PC-9 (cell line): ENCODE measurements around the gene VPS8. TPM values are rescaled to one million over a fixed set of nuclear protein-coding genes. Genes with fewer than 3 reads are reported as not detected.
"Not testable (repeated sequence)": the region's sequence is repeated elsewhere in the genome, so short reads cannot be mapped to it uniquely, and the experiment has no call there.

ENCODE experiments used
- BruUV-seq: library from RNA; stranded (reverse); fragments of 400-500 nt; replicated peaks from 2 replicates; lab custom pipeline; 2021; lab: Mats Ljungman, UMichigan
- CTCF ChIA-PET: fragments of 300-600 bp; sonication (Branson Sonifier 250); formaldehyde crosslinking; loops from one replicate; lab custom pipeline; 2022; ENCODE audit warnings: antibody characterized with exemption; lab: Charles Lee
- POLR2A ChIA-PET: fragments of 300-600 bp; sonication (Branson Sonifier 250); formaldehyde crosslinking; loops from one replicate; lab custom pipeline; 2022; ENCODE audit warnings: antibody characterized with exemption; ENCODE audit not compliant: unreplicated experiment; lab: Charles Lee
- DNase-seq, 2 experiments: peaks; one replicate each; pipeline versions ENCODE4 v3.0.0 to v3.0.0-alpha.2; 2015 to 2022; ENCODE audit warnings: mixed read lengths in 1 of 2
- H2AFZ ChIP-seq: fragments of 200-600 bp; sonication (generic); 2 replicates; pipeline ENCODE4 v1.8.1; 2017; ENCODE audit warnings: antibody characterized with exemption
- H3F3A ChIP-seq: fragments of 200-600 bp; sonication (generic); 2 replicates; pipeline ENCODE4 v1.8.1; 2017; ENCODE audit warnings: antibody characterized with exemption, mild to moderate bottlenecking, low read depth; ENCODE audit not compliant: insufficient read depth
- H3K27ac ChIP-seq: fragments of 200-600 bp; sonication (generic); 2 replicates; pipeline ENCODE4 v1.6.1; 2016; ENCODE audit warnings: mixed run types
- H3K27me3 ChIP-seq: fragments of 200-600 bp; sonication (generic); 2 replicates; pipeline ENCODE4 v1.6.1; 2016; ENCODE audit warnings: low read depth, mixed run types; ENCODE audit not compliant: insufficient read depth
- H3K36me3 ChIP-seq: fragments of 200-600 bp; sonication (generic); 2 replicates; pipeline ENCODE4 v1.6.1; 2016; ENCODE audit warnings: low read depth, mixed run types
- H3K4me1 ChIP-seq: fragments of 200-600 bp; sonication (generic); replicated peaks from 2 replicates; pipeline ENCODE4 v1.6.1; 2016; ENCODE audit warnings: mixed run types; ENCODE audit not compliant: insufficient read depth
- H3K4me2 ChIP-seq: fragments of 200-600 bp; sonication (generic); 2 replicates; pipeline ENCODE4 v1.6.1; 2017; ENCODE audit warnings: mixed run types
- H3K4me3 ChIP-seq: fragments of 200-600 bp; sonication (generic); 2 replicates; pipeline ENCODE4 v1.6.1; 2016; ENCODE audit warnings: mixed run types
- H3K79me2 ChIP-seq: fragments of 200-600 bp; sonication (generic); 2 replicates; pipeline ENCODE4 v1.6.1; 2017; ENCODE audit warnings: low read depth, mixed run types
- H3K9me2 ChIP-seq: fragments of 200-600 bp; sonication (generic); 2 replicates; pipeline ENCODE4 v1.8.1; 2017; ENCODE audit warnings: mild to moderate bottlenecking; ENCODE audit not compliant: insufficient read depth
- H3K9me3 ChIP-seq: fragments of 200-600 bp; sonication (generic); 2 replicates; pipeline ENCODE4 v1.8.1; 2016; ENCODE audit warnings: low read depth; ENCODE audit not compliant: insufficient read depth
- H4K20me1 ChIP-seq: fragments of 200-600 bp; sonication (generic); 2 replicates; pipeline ENCODE4 v1.8.1; 2017; ENCODE audit not compliant: insufficient read depth
- CTCF ChIP-seq: fragments of 200-600 bp; sonication (generic); conservative IDR thresholded peaks from 2 replicates; pipeline ENCODE4 v1.6.1; 2017; ENCODE audit warnings: mixed run types, antibody characterized with exemption, mild to moderate bottlenecking, moderate library complexity
- EZH2 ChIP-seq: fragments of 200-600 bp; sonication (generic); IDR thresholded peaks from 2 replicates; pipeline ENCODE4 v1.8.0; 2017; ENCODE audit warnings: antibody characterized with exemption, low read depth
- intact Hi-C: fragments of 100-400 bp; cut with micrococcal nuclease; formaldehyde crosslinking; loops from one replicate; pipeline ENCODE4 v1.10.0; 2022; ENCODE audit not compliant: unreplicated experiment
- total RNA-seq: library from RNA; stranded (reverse); gene quantifications from 2 replicates; pipeline ENCODE4 v1.2.3, GENCODE V29; 2021

The VPS8 gene
- total RNA-seq, 1 experiment from 2014 or later: 80.8 TPM

- intact Hi-C loops: no loop called here
- no peaks in the 10 kb centered on the region for H3K9me2 ChIP-seq
- H3K36me3 ChIP-seq: peaks cover 5% of the 10 kb centered on the region; the same call in 1 of the 2 replicates
- no peaks in the 10 kb centered on the region for H3K4me1 ChIP-seq
- no peak overlapping the region for H3K27ac ChIP-seq
- CTCF ChIA-PET: no interaction called here
- BruUV-seq: no TSS peak
- no peaks in the 10 kb centered on the region for H3K27me3 ChIP-seq
- H3K79me2 ChIP-seq: no peaks in the 10 kb centered on the region
- H3K4me2 ChIP-seq: no peak overlapping the region
- no peak overlapping the region for H2AFZ ChIP-seq
- 0 out of 2 replicates have a peak, but pooled peaks cover 3% of the 10 kb centered on the region for H4K20me1 ChIP-seq
- no peaks in the 10 kb centered on the region for H3F3A ChIP-seq
- DNase-seq: no peak
- H3K4me3 ChIP-seq: no peak overlapping the region
- TF ChIP-seq CTCF: no peak
- no peak for TF ChIP-seq EZH2
- POLR2A ChIA-PET: no interaction called here
- H3K9me3 ChIP-seq: peaks cover 4% of the 10 kb centered on the region; the same call in 1 of the 2 replicates
Measured at GRCh38 chr3:185009650-185010049, 197.7 kb downstream of the VPS8 start.

- H3K9me2 ChIP-seq, H3K27me3 ChIP-seq, H3K4me3 ChIP-seq, BruUV-seq, H4K20me1 ChIP-seq, DNase-seq, H3K4me1 ChIP-seq, H3K36me3 ChIP-seq, H2AFZ ChIP-seq, H3K27ac ChIP-seq, H3K9me3 ChIP-seq, intact Hi-C loops, H3K79me2 ChIP-seq, H3F3A ChIP-seq, CTCF ChIA-PET, H3K4me2 ChIP-seq, POLR2A ChIA-PET: not testable (repeated sequence)
Measured at GRCh38 chr3:185017584-185017983, 205.6 kb downstream of the VPS8 start.

GRCh38 chr3:185017996-185018395 lies 206.0 kb downstream of the VPS8 start:
- H3K4me1 ChIP-seq, H2AFZ ChIP-seq, intact Hi-C loops, H3K79me2 ChIP-seq, H3K27me3 ChIP-seq, POLR2A ChIA-PET, DNase-seq, BruUV-seq, H3K4me3 ChIP-seq, H3K27ac ChIP-seq, H3K9me3 ChIP-seq, H3K9me2 ChIP-seq, H3K36me3 ChIP-seq, H3K4me2 ChIP-seq, H4K20me1 ChIP-seq, CTCF ChIA-PET, H3F3A ChIP-seq: not testable (repeated sequence)

GRCh38 chr3:185021256-185021655 lies 209.3 kb downstream of the VPS8 start:
- Histone ChIP-seq H2AFZ (no peak overlapping the region), H4K20me1 (no peaks in the 10 kb centered on the region), H3K4me1 (no peaks in the 10 kb centered on the region), H3K9me3 (no peaks in the 10 kb centered on the region), H3K4me2 (no peak overlapping the region), H3K27ac (no peak overlapping the region), H3K36me3 (no peaks in the 10 kb centered on the region), H3F3A (no peaks in the 10 kb centered on the region), H3K27me3 (no peaks in the 10 kb centered on the region), H3K4me3 (no peak overlapping the region), H3K9me2 (no peaks in the 10 kb centered on the region), H3K79me2 (no peaks in the 10 kb centered on the region)
- ChIA-PET CTCF (no interaction called here), POLR2A (interaction anchor here (0.6 kb wide), 1 partner anchor 599 kb away, joined by 3 read pairs; no protein-coding TSS in a partner anchor)
- no peak for DNase-seq
- no TSS peak for BruUV-seq
- intact Hi-C loops: no loop called here
- no peak for TF ChIP-seq EZH2
- TF ChIP-seq CTCF: no peak
